GM18505 (cell line): ENCODE measurements around the gene GPR183.

ENCODE experiments used
- ATAC-seq: cut with Tn5 transposase; IDR thresholded peaks from one replicate; pipeline ENCODE4 v1.9.1; 2021; ENCODE audit not compliant: unreplicated experiment
- POLR2A ChIP-seq: IDR thresholded peaks from 4 replicates; pipeline ENCODE4 v1.6.1; 2011; ENCODE audit warnings: borderline replicate concordance; ENCODE audit not compliant: insufficient read depth, insufficient read length; ENCODE audit errors: extremely low read depth

Gene GPR183

GRCh38 chr13:99272481-99272880 is 34.7 kb downstream of the GPR183 start:
- no peak for ATAC-seq
- TF ChIP-seq POLR2A, result no peak

GRCh38 chr13:99271249-99271648 is 36.0 kb downstream of the GPR183 start:
- no peak for ATAC-seq
- no peak for TF ChIP-seq POLR2A

- ATAC-seq, result no peak
- TF ChIP-seq POLR2A, result no peak
Observed at GRCh38 chr13:99270518-99270917, 36.7 kb downstream of the GPR183 start.

GRCh38 chr13:99269627-99270241 is 37.5 kb downstream of the GPR183 start:
- TF ChIP-seq POLR2A, result no peak
- ATAC-seq, result peak; percentile 61

- ATAC-seq, result no peak
- no peak for TF ChIP-seq POLR2A
Observed at GRCh38 chr13:99268822-99269221, 38.4 kb downstream of the GPR183 start.

- no peak for ATAC-seq
- no peak for TF ChIP-seq POLR2A
Observed at GRCh38 chr13:99267927-99268326, 39.3 kb downstream of the GPR183 start.

- TF ChIP-seq POLR2A, result no peak
- ATAC-seq, result no peak
Observed at GRCh38 chr13:99266827-99267226, 40.4 kb downstream of the GPR183 start.

- TF ChIP-seq POLR2A, result no peak
- ATAC-seq, result no peak
Observed at GRCh38 chr13:99265821-99266426, 41.3 kb downstream of the GPR183 start.

GRCh38 chr13:99265162-99265800 is 41.9 kb downstream of the GPR183 start:
- no peak for ATAC-seq
- TF ChIP-seq POLR2A, result no peak

GRCh38 chr13:99264051-99264450 is 43.1 kb downstream of the GPR183 start:
- TF ChIP-seq POLR2A, result no peak
- no peak for ATAC-seq

- TF ChIP-seq POLR2A, result no peak
- ATAC-seq, result no peak
Observed at GRCh38 chr13:99263126-99263785, 43.9 kb downstream of the GPR183 start.

- no peak for TF ChIP-seq POLR2A
- no peak for ATAC-seq
Observed at GRCh38 chr13:99261059-99261458, 46.1 kb downstream of the GPR183 start.

- no peak for TF ChIP-seq POLR2A
- no peak for ATAC-seq
Observed at GRCh38 chr13:99260216-99260615, 47.0 kb downstream of the GPR183 start.

GRCh38 chr13:99258946-99259345 is 48.3 kb downstream of the GPR183 start:
- TF ChIP-seq POLR2A, result no peak
- ATAC-seq, result peak; percentile 53
